Measurements from ENCODE around the gene LIF.
"Not testable (repeated sequence)": the region's sequence is repeated elsewhere in the genome, so short reads cannot be mapped to it uniquely, and the experiment has no call there.

The LIF gene

GRCh38 chr22:30223303-30223702 lies 23.3 kb downstream of the LIF start:
- H3K27me3 ChIP-seq (ENCODE audit: control insufficient read depth, insufficient read depth, low read length, poor library complexity, severe bottlenecking): no peaks in the 10 kb centered on the region
- H3K27ac ChIP-seq (ENCODE audit: insufficient read depth, low read depth, low read length, poor library complexity, severe bottlenecking): no peak overlapping the region
- H3K4me1 ChIP-seq (ENCODE audit: control insufficient read depth, insufficient read depth, low read length): no peaks in the 10 kb centered on the region
- WGBS, 2 experiments: 91% methylated on average over 15 of the region's 15 CpGs
- no peaks in the 10 kb centered on the region for H3K9me3 ChIP-seq (ENCODE audit: control insufficient read depth, low read length)
- H3K4me3 ChIP-seq (ENCODE audit: insufficient read depth, low read depth, low read length): no peak overlapping the region
- H3K36me3 ChIP-seq (ENCODE audit: control insufficient read depth, insufficient read depth, low read length): no peaks in the 10 kb centered on the region

- no peaks in the 10 kb centered on the region for H3K27me3 ChIP-seq (ENCODE audit: control insufficient read depth, insufficient read depth, low read length, poor library complexity, severe bottlenecking)
- no peak overlapping the region for H3K27ac ChIP-seq (ENCODE audit: insufficient read depth, low read depth, low read length, poor library complexity, severe bottlenecking)
- H3K9me3 ChIP-seq (ENCODE audit: control insufficient read depth, low read length): no peaks in the 10 kb centered on the region
- no peaks in the 10 kb centered on the region for H3K36me3 ChIP-seq (ENCODE audit: control insufficient read depth, insufficient read depth, low read length)
- peaks cover 3% of the 10 kb centered on the region for H3K4me1 ChIP-seq (ENCODE audit: control insufficient read depth, insufficient read depth, low read length)
- H3K4me3 ChIP-seq (ENCODE audit: insufficient read depth, low read depth, low read length): no peak overlapping the region
- 88 to 89% methylated on average over 4 of the region's 4 CpGs for WGBS, 2 experiments
Measured at GRCh38 chr22:30222321-30222720, 24.2 kb downstream of the LIF start.

- Histone ChIP-seq H3K4me3 (ENCODE audit: insufficient read depth, low read depth, low read length) (no peak overlapping the region), H3K9me3 (ENCODE audit: control insufficient read depth, low read length) (no peaks in the 10 kb centered on the region), H3K4me1 (ENCODE audit: control insufficient read depth, insufficient read depth, low read length) (peaks cover 3% of the 10 kb centered on the region), H3K36me3 (ENCODE audit: control insufficient read depth, insufficient read depth, low read length) (no peaks in the 10 kb centered on the region), H3K27ac (ENCODE audit: insufficient read depth, low read depth, low read length, poor library complexity, severe bottlenecking) (no peak overlapping the region), H3K27me3 (ENCODE audit: control insufficient read depth, insufficient read depth, low read length, poor library complexity, severe bottlenecking) (no peaks in the 10 kb centered on the region)
- 92 to 94% methylated on average over 26 of the region's 26 CpGs for WGBS, 2 experiments
Measured at GRCh38 chr22:30221121-30221992, 25.2 kb downstream of the LIF start.

- H3K9me3 ChIP-seq (ENCODE audit: control insufficient read depth, low read length): no peaks in the 10 kb centered on the region
- H3K36me3 ChIP-seq (ENCODE audit: control insufficient read depth, insufficient read depth, low read length): no peaks in the 10 kb centered on the region
- peaks cover 3% of the 10 kb centered on the region for H3K4me1 ChIP-seq (ENCODE audit: control insufficient read depth, insufficient read depth, low read length)
- H3K27ac ChIP-seq (ENCODE audit: insufficient read depth, low read depth, low read length, poor library complexity, severe bottlenecking): no peak overlapping the region
- no peak overlapping the region for H3K4me3 ChIP-seq (ENCODE audit: insufficient read depth, low read depth, low read length)
- WGBS, 2 experiments: 84 to 89% methylated on average over 7 of the region's 7 CpGs
- H3K27me3 ChIP-seq (ENCODE audit: control insufficient read depth, insufficient read depth, low read length, poor library complexity, severe bottlenecking): no peaks in the 10 kb centered on the region
Measured at GRCh38 chr22:30220338-30221012, 26.1 kb downstream of the LIF start.

- Histone ChIP-seq H3K4me1 (ENCODE audit: control insufficient read depth, insufficient read depth, low read length) (peaks cover 3% of the 10 kb centered on the region), H3K27ac (ENCODE audit: insufficient read depth, low read depth, low read length, poor library complexity, severe bottlenecking) (no peak overlapping the region), H3K27me3 (ENCODE audit: control insufficient read depth, insufficient read depth, low read length, poor library complexity, severe bottlenecking) (no peaks in the 10 kb centered on the region)
Measured at GRCh38 chr22:30219668-30220278, 26.8 kb downstream of the LIF start.

GRCh38 chr22:30219049-30219654 lies 27.4 kb downstream of the LIF start:
- no peak overlapping the region for H3K4me3 ChIP-seq (ENCODE audit: insufficient read depth, low read depth, low read length)
- no peaks in the 10 kb centered on the region for H3K36me3 ChIP-seq (ENCODE audit: control insufficient read depth, insufficient read depth, low read length)
- H3K4me1 ChIP-seq (ENCODE audit: control insufficient read depth, insufficient read depth, low read length): peaks cover 3% of the 10 kb centered on the region
- no peak overlapping the region for H3K27ac ChIP-seq (ENCODE audit: insufficient read depth, low read depth, low read length, poor library complexity, severe bottlenecking)
- H3K27me3 ChIP-seq (ENCODE audit: control insufficient read depth, insufficient read depth, low read length, poor library complexity, severe bottlenecking): no peaks in the 10 kb centered on the region
- 91 to 94% methylated on average over 7 to 8 of the region's 8 CpGs for WGBS, 2 experiments
- H3K9me3 ChIP-seq (ENCODE audit: control insufficient read depth, low read length): no peaks in the 10 kb centered on the region

More at GRCh38 chr22:30219668-30220278, 26.8 kb downstream of the LIF start:
- H3K4me3 ChIP-seq (ENCODE audit: insufficient read depth, low read depth, low read length): no peak overlapping the region
- H3K36me3 ChIP-seq (ENCODE audit: control insufficient read depth, insufficient read depth, low read length): no peaks in the 10 kb centered on the region
- no peaks in the 10 kb centered on the region for H3K9me3 ChIP-seq (ENCODE audit: control insufficient read depth, low read length)

- H3K4me1 ChIP-seq (ENCODE audit: control insufficient read depth, insufficient read depth, low read length): peaks cover 3% of the 10 kb centered on the region
- no peaks in the 10 kb centered on the region for H3K27me3 ChIP-seq (ENCODE audit: control insufficient read depth, insufficient read depth, low read length, poor library complexity, severe bottlenecking)
- no peak overlapping the region for H3K27ac ChIP-seq (ENCODE audit: insufficient read depth, low read depth, low read length, poor library complexity, severe bottlenecking)
- no peaks in the 10 kb centered on the region for H3K9me3 ChIP-seq (ENCODE audit: control insufficient read depth, low read length)
- no peaks in the 10 kb centered on the region for H3K36me3 ChIP-seq (ENCODE audit: control insufficient read depth, insufficient read depth, low read length)
- WGBS, 2 experiments: 85% methylated on average over 23 of the region's 23 CpGs
- H3K4me3 ChIP-seq (ENCODE audit: insufficient read depth, low read depth, low read length): no peak overlapping the region
Measured at GRCh38 chr22:30217698-30218560, 28.6 kb downstream of the LIF start.

GRCh38 chr22:30216710-30217109 lies 29.8 kb downstream of the LIF start:
- WGBS, 2 experiments: 91 to 94% methylated on average over 9 to 10 of the region's 10 CpGs
- H3K4me1 ChIP-seq (ENCODE audit: control insufficient read depth, insufficient read depth, low read length): peaks cover 3% of the 10 kb centered on the region
- no peak overlapping the region for H3K27ac ChIP-seq (ENCODE audit: insufficient read depth, low read depth, low read length, poor library complexity, severe bottlenecking)
- no peaks in the 10 kb centered on the region for H3K36me3 ChIP-seq (ENCODE audit: control insufficient read depth, insufficient read depth, low read length)
- H3K27me3 ChIP-seq (ENCODE audit: control insufficient read depth, insufficient read depth, low read length, poor library complexity, severe bottlenecking): no peaks in the 10 kb centered on the region
- H3K9me3 ChIP-seq (ENCODE audit: control insufficient read depth, low read length): no peaks in the 10 kb centered on the region
- H3K4me3 ChIP-seq (ENCODE audit: insufficient read depth, low read depth, low read length): no peak overlapping the region

GRCh38 chr22:30216272-30216671 lies 30.3 kb downstream of the LIF start:
- 94 to 96% methylated on average over 3 of the region's 3 CpGs for WGBS, 2 experiments
- not testable (repeated sequence) for H3K36me3 ChIP-seq (ENCODE audit: control insufficient read depth, insufficient read depth, low read length); H3K27ac ChIP-seq (ENCODE audit: insufficient read depth, low read depth, low read length, poor library complexity, severe bottlenecking); H3K4me1 ChIP-seq (ENCODE audit: control insufficient read depth, insufficient read depth, low read length); H3K9me3 ChIP-seq (ENCODE audit: control insufficient read depth, low read length); H3K27me3 ChIP-seq (ENCODE audit: control insufficient read depth, insufficient read depth, low read length, poor library complexity, severe bottlenecking); H3K4me3 ChIP-seq (ENCODE audit: insufficient read depth, low read depth, low read length)

Data from ectodermal cell (in vitro differentiated cells).